Stomach smooth muscle (tissue), 2 donors: ENCODE data around the gene ANGPTL2.

ENCODE experiments used
- H3K27ac ChIP-seq: one replicate; pipeline ENCODE4 v1.7.0; 2013; ENCODE audit warnings: mild to moderate bottlenecking, low read length, inconsistent platforms
- H3K27me3 ChIP-seq, 2 donors: one replicate each; pipeline ENCODE4 v1.7.0; 2013; ENCODE audit warnings: low read length in 2 of 2; ENCODE audit not compliant: insufficient read depth in 2 of 2, control insufficient read depth in 1 of 2
- H3K36me3 ChIP-seq, 2 donors: one replicate each; pipeline ENCODE4 v1.7.0; 2013; ENCODE audit warnings: low read length in 2 of 2; ENCODE audit not compliant: control insufficient read depth in 2 of 2, insufficient read depth in 2 of 2
- H3K4me1 ChIP-seq: one replicate; pipeline ENCODE4 v1.7.0; 2013; ENCODE audit warnings: low read length; ENCODE audit not compliant: control insufficient read depth, insufficient read depth
- H3K4me3 ChIP-seq, 2 donors: one replicate each; pipeline ENCODE4 v1.7.0; 2013; ENCODE audit warnings: low read length in 2 of 2
- H3K9ac ChIP-seq, 2 donors: one replicate each; pipeline ENCODE4 v1.7.0; 2013; ENCODE audit warnings: low read length in 2 of 2, mild to moderate bottlenecking in 1 of 2
- H3K9me3 ChIP-seq, 2 donors: one replicate each; pipeline ENCODE4 v1.7.0; 2013; ENCODE audit warnings: low read length in 2 of 2; ENCODE audit not compliant: control insufficient read depth in 2 of 2
- donor health status: healthy.
- donor health status: Pancreatic carcinoma.

ANGPTL2 gene

GRCh38 chr9:127129073-127129717 is 6.8 kb upstream of the ANGPTL2 start:
- peaks cover 51% of the 10 kb centered on the region for H3K4me1 ChIP-seq

GRCh38 chr9:127128341-127129072 is 6.1 kb upstream of the ANGPTL2 start:
- H3K9ac ChIP-seq = no peak overlapping the region
- H3K4me3 ChIP-seq = no peak overlapping the region
- H3K27ac ChIP-seq = peak overlapping the region; percentile 31
- peaks cover 50% of the 10 kb centered on the region for H3K4me1 ChIP-seq
- H3K27me3 ChIP-seq = no peaks in the 10 kb centered on the region
- H3K9me3 ChIP-seq = no peaks in the 10 kb centered on the region
- no peaks in the 10 kb centered on the region for H3K36me3 ChIP-seq

More at GRCh38 chr9:127129073-127129717, 6.8 kb upstream of the ANGPTL2 start:
- no peak overlapping the region for H3K4me3 ChIP-seq
- no peaks in the 10 kb centered on the region for H3K27me3 ChIP-seq
- no peak overlapping the region for H3K27ac ChIP-seq
- no peaks in the 10 kb centered on the region for H3K9me3 ChIP-seq
- H3K36me3 ChIP-seq = no peaks in the 10 kb centered on the region
- H3K9ac ChIP-seq = no peak overlapping the region

- H3K4me3 ChIP-seq = no peak overlapping the region
- H3K4me1 ChIP-seq = peaks cover 51% of the 10 kb centered on the region
- H3K9ac ChIP-seq = no peak overlapping the region
- no peaks in the 10 kb centered on the region for H3K27me3 ChIP-seq
- H3K27ac ChIP-seq = peak overlapping the region; percentile 41
- H3K9me3 ChIP-seq = no peaks in the 10 kb centered on the region
- H3K36me3 ChIP-seq = no peaks in the 10 kb centered on the region
These were observed 4.5 kb upstream of the ANGPTL2 start for GRCh38 chr9:127126971-127127370.

- Histone ChIP-seq H3K27ac (no peak overlapping the region), H3K4me3 (no peak overlapping the region), H3K36me3 (no peaks in the 10 kb centered on the region), H3K9ac (no peak overlapping the region), H3K9me3 (no peaks in the 10 kb centered on the region), H3K27me3 (no peaks in the 10 kb centered on the region), H3K4me1 (peaks cover 51% of the 10 kb centered on the region)
These were observed 2.4 kb upstream of the ANGPTL2 start for GRCh38 chr9:127124792-127125191.

- Histone ChIP-seq H3K4me1 (peaks cover 55% of the 10 kb centered on the region), H3K4me3 (no peak overlapping the region), H3K36me3 (peaks cover under 1 to 2% of the 10 kb centered on the region in 2 donors), H3K9ac (peak overlapping the region in 1 of 2 donors; percentile 56), H3K9me3 (no peaks in the 10 kb centered on the region), H3K27me3 (no peaks in the 10 kb centered on the region), H3K27ac (peak overlapping the region; percentile 97)
These were observed 1.7 kb upstream of the ANGPTL2 start for GRCh38 chr9:127124111-127124531.

GRCh38 chr9:127123064-127123890 is 842 bp upstream of the ANGPTL2 start:
- H3K27ac ChIP-seq = peak overlapping the region; percentile 97
- no peaks in the 10 kb centered on the region for H3K9me3 ChIP-seq
- H3K36me3 ChIP-seq = peaks cover 4 to 6% of the 10 kb centered on the region in 2 donors
- peak overlapping the region; percentile 44 to 93 for H3K4me3 ChIP-seq
- peaks cover 59% of the 10 kb centered on the region for H3K4me1 ChIP-seq
- H3K27me3 ChIP-seq = no peaks in the 10 kb centered on the region
- H3K9ac ChIP-seq = peak overlapping the region; percentile 56 to 80

GRCh38 chr9:127121628-127122175 is 733 bp downstream of the ANGPTL2 start:
- Histone ChIP-seq H3K36me3 (peaks cover 6 to 8% of the 10 kb centered on the region in 2 donors), H3K9me3 (no peaks in the 10 kb centered on the region), H3K27ac (peak overlapping the region; percentile 97), H3K27me3 (no peaks in the 10 kb centered on the region), H3K4me3 (peak overlapping the region; percentile 76 to 93), H3K4me1 (peaks cover 73% of the 10 kb centered on the region), H3K9ac (peak overlapping the region; percentile 92 to 93)

- H3K9ac ChIP-seq = no peak overlapping the region
- no peaks in the 10 kb centered on the region for H3K9me3 ChIP-seq
- H3K36me3 ChIP-seq = peaks cover 6 to 14% of the 10 kb centered on the region in 2 donors
- peak overlapping the region; percentile 41 for H3K27ac ChIP-seq
- peak overlapping the region; percentile 44 to 50 for H3K4me3 ChIP-seq
- peaks cover 86% of the 10 kb centered on the region for H3K4me1 ChIP-seq
- no peaks in the 10 kb centered on the region for H3K27me3 ChIP-seq
These were observed 3.1 kb downstream of the ANGPTL2 start for GRCh38 chr9:127119320-127119709.

- no peaks in the 10 kb centered on the region for H3K27me3 ChIP-seq
- peak overlapping the region; percentile 41 for H3K27ac ChIP-seq
- H3K4me1 ChIP-seq = peaks cover 88% of the 10 kb centered on the region
- peaks cover 6 to 14% of the 10 kb centered on the region in 2 donors for H3K36me3 ChIP-seq
- H3K4me3 ChIP-seq = peak overlapping the region; percentile 44 to 50
- no peaks in the 10 kb centered on the region for H3K9me3 ChIP-seq
- H3K9ac ChIP-seq = no peak overlapping the region
These were observed 3.7 kb downstream of the ANGPTL2 start for GRCh38 chr9:127118597-127119319.

GRCh38 chr9:127117801-127118200 is 4.6 kb downstream of the ANGPTL2 start:
- Histone ChIP-seq H3K27me3 (no peaks in the 10 kb centered on the region), H3K9me3 (no peaks in the 10 kb centered on the region), H3K4me3 (no peak overlapping the region), H3K9ac (no peak overlapping the region), H3K4me1 (peaks cover 88% of the 10 kb centered on the region), H3K27ac (no peak overlapping the region), H3K36me3 (peaks cover 6 to 14% of the 10 kb centered on the region in 2 donors)
